Measurements from ENCODE around the gene EXD2.

- TF ChIP-seq CTCF (IDR thresholded peaks at IDR 0.05) (no peak), REST (IDR thresholded peaks at IDR 0.05; ENCODE audit: insufficient read depth in 1 of 2, low read depth in 2 of 2, low read length in 1 of 2) (no peak), SIN3A (IDR thresholded peaks at IDR 0.05; ENCODE audit: borderline replicate concordance, insufficient read depth, low read depth, low read length) (no peak)
These were observed 75.5 kb downstream of the EXD2 start for GRCh38 chr14:69266572-69267345.

All from Panc1 (cell line).